ENCODE measurements around the gene BDP1. TPM values are rescaled to one million over a fixed set of nuclear protein-coding genes. Genes with fewer than 3 reads are reported as not detected.

Gene BDP1
- total RNA-seq, 4 donors from 2014 or later: 34.9 to 39.3 (median 37.1) TPM

- Histone ChIP-seq H3K27me3 (no peaks in the 10 kb centered on the region), H3K4me1 (peaks cover 0 to 36% (median 12%) of the 10 kb centered on the region in 4 donors), H3K4me3 (no peak overlapping the region), H3K36me3 (peaks cover 0 to 3% (median 0%) of the 10 kb centered on the region in 3 donors), H3K9me3 (no peaks in the 10 kb centered on the region), H3K27ac (no peak overlapping the region)
- no peak for TF ChIP-seq EP300 (IDR thresholded peaks at IDR 0.05)
- TF ChIP-seq, protein P1, sequence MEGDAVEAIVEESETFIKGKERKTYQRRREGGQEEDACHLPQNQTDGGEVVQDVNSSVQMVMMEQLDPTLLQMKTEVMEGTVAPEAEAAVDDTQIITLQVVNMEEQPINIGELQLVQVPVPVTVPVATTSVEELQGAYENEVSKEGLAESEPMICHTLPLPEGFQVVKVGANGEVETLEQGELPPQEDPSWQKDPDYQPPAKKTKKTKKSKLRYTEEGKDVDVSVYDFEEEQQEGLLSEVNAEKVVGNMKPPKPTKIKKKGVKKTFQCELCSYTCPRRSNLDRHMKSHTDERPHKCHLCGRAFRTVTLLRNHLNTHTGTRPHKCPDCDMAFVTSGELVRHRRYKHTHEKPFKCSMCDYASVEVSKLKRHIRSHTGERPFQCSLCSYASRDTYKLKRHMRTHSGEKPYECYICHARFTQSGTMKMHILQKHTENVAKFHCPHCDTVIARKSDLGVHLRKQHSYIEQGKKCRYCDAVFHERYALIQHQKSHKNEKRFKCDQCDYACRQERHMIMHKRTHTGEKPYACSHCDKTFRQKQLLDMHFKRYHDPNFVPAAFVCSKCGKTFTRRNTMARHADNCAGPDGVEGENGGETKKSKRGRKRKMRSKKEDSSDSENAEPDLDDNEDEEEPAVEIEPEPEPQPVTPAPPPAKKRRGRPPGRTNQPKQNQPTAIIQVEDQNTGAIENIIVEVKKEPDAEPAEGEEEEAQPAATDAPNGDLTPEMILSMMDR (IDR thresholded peaks at IDR 0.05): no peak
- no peak for TF ChIP-seq POLR2A (IDR thresholded peaks at IDR 0.05)
- DNase-seq (ENCODE audit: low spot score in 2 of 2): no peak
- WGBS, 2 donors: 91 to 97% methylated on average over 2 of the region's 2 CpGs
These were observed 133.1 kb downstream of the BDP1 start for GRCh38 chr5:71588533-71588885.

DNA sequence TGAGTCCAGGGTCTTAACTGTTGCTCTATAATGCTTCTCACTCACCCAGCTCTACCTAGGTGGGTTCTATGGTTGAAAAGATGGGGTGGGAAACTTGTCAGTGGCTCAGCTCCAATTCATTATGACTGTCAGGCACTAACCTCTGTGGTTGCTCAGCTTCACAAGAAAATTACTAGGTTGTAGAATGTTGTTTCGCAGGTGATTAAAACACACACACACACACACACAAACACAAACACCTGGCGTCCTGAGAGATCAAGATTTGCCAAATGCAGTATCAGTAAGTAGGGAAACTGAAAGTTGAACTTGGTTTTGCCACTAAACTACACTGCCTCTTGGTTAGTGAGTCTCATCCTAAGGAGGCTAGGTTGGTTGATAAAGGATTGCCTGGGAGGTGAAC, 134.5 kb downstream of the BDP1 start:
- no peaks in the 10 kb centered on the region for H3K9me3 ChIP-seq
- TF ChIP-seq EP300 (IDR thresholded peaks at IDR 0.05): no peak
- no peak for DNase-seq (ENCODE audit: low spot score in 2 of 2)
- no peak overlapping the region for H3K4me3 ChIP-seq
- H3K27ac ChIP-seq: no peak overlapping the region
- peaks cover 0 to 36% (median 12%) of the 10 kb centered on the region in 4 donors for H3K4me1 ChIP-seq
- WGBS, 2 donors: 64 to 74% methylated on average over 2 of the region's 2 CpGs
- H3K36me3 ChIP-seq: peaks cover 0 to 12% (median 0%) of the 10 kb centered on the region in 3 donors
- no peaks in the 10 kb centered on the region for H3K27me3 ChIP-seq

- Histone ChIP-seq H3K36me3 (peaks cover 0 to 14% (median 0%) of the 10 kb centered on the region in 3 donors), H3K4me3 (no peak overlapping the region), H3K9me3 (no peaks in the 10 kb centered on the region), H3K27me3 (no peaks in the 10 kb centered on the region), H3K27ac (no peak overlapping the region), H3K4me1 (peaks cover 0 to 36% (median 12%) of the 10 kb centered on the region in 4 donors)
- TF ChIP-seq, protein P1 (IDR thresholded peaks at IDR 0.05): no peak
- TF ChIP-seq EP300 (IDR thresholded peaks at IDR 0.05): no peak
- TF ChIP-seq POLR2A (IDR thresholded peaks at IDR 0.05): no peak
- DNase-seq (ENCODE audit: low spot score in 2 of 2): no peak
These were observed 135.6 kb downstream of the BDP1 start for GRCh38 chr5:71591100-71591499.

DNA sequence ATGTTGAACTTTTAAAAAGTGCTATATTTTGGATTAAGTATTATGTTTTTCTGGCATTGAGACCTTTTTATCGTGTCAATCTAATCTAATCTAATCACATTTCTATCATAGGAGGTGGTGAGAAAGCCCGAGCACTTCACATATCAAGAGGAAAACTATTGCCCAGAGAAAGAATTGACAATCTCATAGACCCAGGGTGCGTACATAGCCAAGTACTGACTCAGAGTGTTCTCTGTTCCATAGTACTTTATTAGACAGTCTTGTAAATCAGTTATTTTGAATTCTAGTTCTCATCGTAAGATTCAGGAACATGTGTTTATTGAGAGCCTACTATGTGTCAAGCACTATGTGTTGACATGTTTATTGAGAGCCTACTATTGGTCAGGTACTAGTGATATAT, 140.7 kb downstream of the BDP1 start:
- peaks cover 0 to 9% (median 5%) of the 10 kb centered on the region in 4 donors for H3K4me1 ChIP-seq
- H3K27me3 ChIP-seq: no peaks in the 10 kb centered on the region
- DNase-seq (ENCODE audit: low spot score in 2 of 2): no peak
- no peaks in the 10 kb centered on the region for H3K9me3 ChIP-seq
- 93 to 96% methylated on average over 4 of the region's 4 CpGs for WGBS, 2 donors
- no peak overlapping the region for H3K4me3 ChIP-seq
- peaks cover 0 to 57% (median 6%) of the 10 kb centered on the region in 3 donors for H3K36me3 ChIP-seq
- no peak for TF ChIP-seq EP300 (IDR thresholded peaks at IDR 0.05)
- TF ChIP-seq POLR2A (IDR thresholded peaks at IDR 0.05): no peak
- TF ChIP-seq, protein P1 (IDR thresholded peaks at IDR 0.05): no peak
- no peak overlapping the region for H3K27ac ChIP-seq

GRCh38 chr5:71597001-71597400, 141.6 kb downstream of the BDP1 start:
- Histone ChIP-seq H3K27ac (no peak overlapping the region), H3K36me3 (peaks cover 0 to 57% (median 6%) of the 10 kb centered on the region in 3 donors), H3K4me1 (peaks cover 0 to 11% (median 5%) of the 10 kb centered on the region in 4 donors), H3K27me3 (no peaks in the 10 kb centered on the region), H3K9me3 (no peaks in the 10 kb centered on the region), H3K4me3 (no peak overlapping the region)
- WGBS, 2 donors: 92 to 100% methylated on average over 1 of the region's 1 CpG
- no peak for DNase-seq (ENCODE audit: low spot score in 2 of 2)
- TF ChIP-seq, protein P1 (IDR thresholded peaks at IDR 0.05): no peak
- TF ChIP-seq EP300 (IDR thresholded peaks at IDR 0.05): no peak
- no peak for TF ChIP-seq POLR2A (IDR thresholded peaks at IDR 0.05)

DNA sequence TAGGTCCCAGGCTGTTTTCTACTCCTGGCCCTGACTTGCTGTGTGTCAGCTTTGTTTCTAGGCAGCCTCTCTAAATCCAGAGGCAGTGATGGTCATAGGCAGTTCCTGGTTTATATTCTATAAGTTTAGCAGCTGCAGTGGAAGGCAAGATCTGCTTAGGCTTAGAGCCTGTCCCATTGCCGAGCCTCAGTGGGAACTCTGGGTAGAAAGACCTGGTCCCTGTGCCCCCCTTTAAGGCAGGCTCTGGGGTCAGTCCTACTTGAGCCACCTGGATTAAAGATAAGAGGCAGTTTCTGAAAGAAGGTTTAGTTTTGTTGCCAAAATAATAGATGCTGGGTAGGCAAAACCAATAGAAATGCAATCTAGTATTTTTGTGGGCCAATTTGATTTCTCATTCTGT, 145.3 kb downstream of the BDP1 start:
- Histone ChIP-seq H3K27ac (peak overlapping the region in 2 of 4 donors; percentile 21 to 68), H3K27me3 (no peaks in the 10 kb centered on the region), H3K4me3 (no peak overlapping the region), H3K36me3 (peaks cover 0 to 69% (median 6%) of the 10 kb centered on the region in 3 donors), H3K9me3 (no peaks in the 10 kb centered on the region), H3K4me1 (peaks cover 0 to 11% (median 5%) of the 10 kb centered on the region in 4 donors)
- 91 to 100% methylated on average over 1 of the region's 1 CpG for WGBS, 2 donors
- DNase-seq (ENCODE audit: low spot score in 2 of 2): no peak
- TF ChIP-seq POLR2A (IDR thresholded peaks at IDR 0.05): no peak
- TF ChIP-seq, protein P1 (IDR thresholded peaks at IDR 0.05): no peak
- no peak for TF ChIP-seq EP300 (IDR thresholded peaks at IDR 0.05)
